ENCODE data around the gene EIF4E2.
"Not testable (repeated sequence)": the region's sequence is repeated elsewhere in the genome, so short reads cannot be mapped to it uniquely, and the experiment has no call there.

The EIF4E2 gene

GRCh38 chr2:232522623-232523401 is 27.7 kb upstream of the EIF4E2 start:
- DNase-seq (ENCODE audit: low read depth in 2 of 2) = no peak

GRCh38 chr2:232523402-232523681 is 27.1 kb upstream of the EIF4E2 start:
- DNase-seq (ENCODE audit: low read depth in 2 of 2) = no peak

- DNase-seq (ENCODE audit: low read depth in 2 of 2) = peak; percentile 17 to 20
Observed at GRCh38 chr2:232523682-232524597, 26.5 kb upstream of the EIF4E2 start.

GRCh38 chr2:232524771-232525170 is 25.7 kb upstream of the EIF4E2 start:
- no peak for DNase-seq (ENCODE audit: low read depth in 2 of 2)

GRCh38 chr2:232525199-232525598 is 25.3 kb upstream of the EIF4E2 start:
- DNase-seq (ENCODE audit: low read depth in 2 of 2) = no peak

GRCh38 chr2:232525791-232526371 is 24.6 kb upstream of the EIF4E2 start, which contains the start of gene CHRND:
CHRND (plus strand) TSS chr2:232526160; CDS start chr2:232526216, 56 bp downstream.
- DNase-seq (ENCODE audit: low read depth in 2 of 2) = no peak

GRCh38 chr2:232526372-232526941 is 24.0 kb upstream of the EIF4E2 start:
- no peak for DNase-seq (ENCODE audit: low read depth in 2 of 2)

GRCh38 chr2:232527905-232528470 is 22.5 kb upstream of the EIF4E2 start:
- no peak for DNase-seq (ENCODE audit: low read depth in 2 of 2)

- DNase-seq (ENCODE audit: low read depth in 2 of 2) = no peak
Observed at GRCh38 chr2:232528746-232529460, 21.6 kb upstream of the EIF4E2 start.

- no peak for DNase-seq (ENCODE audit: low read depth in 2 of 2)
Observed at GRCh38 chr2:232529806-232530547, 20.5 kb upstream of the EIF4E2 start.

- DNase-seq (ENCODE audit: low read depth in 2 of 2) = no peak
Observed at GRCh38 chr2:232530626-232531260, 19.7 kb upstream of the EIF4E2 start.

- no peak for DNase-seq (ENCODE audit: low read depth in 2 of 2)
Observed at GRCh38 chr2:232532419-232532818, 18.1 kb upstream of the EIF4E2 start.

- not testable (repeated sequence) for DNase-seq (ENCODE audit: low read depth in 2 of 2)
Observed at GRCh38 chr2:232532821-232533220, 17.7 kb upstream of the EIF4E2 start.

GRCh38 chr2:232533944-232534710 is 16.4 kb upstream of the EIF4E2 start:
- no peak for DNase-seq (ENCODE audit: low read depth in 2 of 2)

GRCh38 chr2:232534940-232535651 is 15.4 kb upstream of the EIF4E2 start:
- no peak for DNase-seq (ENCODE audit: low read depth in 2 of 2)

- no peak for DNase-seq (ENCODE audit: low read depth in 2 of 2)
Observed at GRCh38 chr2:232535761-232536530, 14.5 kb upstream of the EIF4E2 start.

GRCh38 chr2:232537079-232537478 is 13.4 kb upstream of the EIF4E2 start:
- no peak for DNase-seq (ENCODE audit: low read depth in 2 of 2)

- DNase-seq (ENCODE audit: low read depth in 2 of 2) = no peak
Observed at GRCh38 chr2:232537499-232537898, 13.0 kb upstream of the EIF4E2 start.
